GM12872 (cell line): ENCODE measurements around the gene PIK3CD.
A peak's percentile ranks its signal among the peaks of the same experiment; 100 is the strongest.

Source experiments
- TF ChIP-seq, protein P1 (sequence below): IDR thresholded peaks from 3 replicates; pipeline ENCODE4 v1.5.1; 2011; ENCODE audit warnings: low read depth, mild to moderate bottlenecking, low read length, moderate library complexity; ENCODE audit not compliant: insufficient read depth

PIK3CD gene

DNA sequence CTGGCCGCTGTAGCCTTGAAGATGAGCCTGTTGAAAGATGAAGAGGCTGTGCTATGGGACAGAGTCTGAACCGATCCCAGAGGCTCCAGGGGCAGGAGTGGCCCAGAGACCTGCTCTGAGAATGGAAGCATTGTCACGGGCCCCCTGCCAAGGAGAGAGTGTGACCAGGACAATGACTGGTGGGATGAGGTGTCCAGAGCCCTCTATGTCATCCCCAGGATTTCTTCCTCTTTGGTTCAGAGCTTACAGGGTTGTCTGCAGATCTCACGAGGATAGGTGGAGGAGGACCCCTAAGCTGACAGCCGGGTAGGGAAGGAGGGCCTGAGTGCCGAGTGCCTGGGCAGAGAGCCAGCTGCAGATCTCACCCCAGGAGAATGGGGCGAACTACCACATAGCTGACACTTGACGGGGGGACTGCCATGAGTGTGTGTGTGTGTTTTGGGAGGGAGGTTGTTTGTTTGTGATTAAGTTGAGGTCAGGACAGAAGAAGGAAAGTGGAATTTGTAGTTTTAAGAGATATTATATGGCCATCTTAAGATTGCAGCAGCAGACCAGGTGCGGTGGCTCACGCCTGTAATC is 25.4 kb downstream of the PIK3CD start:
- TF ChIP-seq, protein P1, sequence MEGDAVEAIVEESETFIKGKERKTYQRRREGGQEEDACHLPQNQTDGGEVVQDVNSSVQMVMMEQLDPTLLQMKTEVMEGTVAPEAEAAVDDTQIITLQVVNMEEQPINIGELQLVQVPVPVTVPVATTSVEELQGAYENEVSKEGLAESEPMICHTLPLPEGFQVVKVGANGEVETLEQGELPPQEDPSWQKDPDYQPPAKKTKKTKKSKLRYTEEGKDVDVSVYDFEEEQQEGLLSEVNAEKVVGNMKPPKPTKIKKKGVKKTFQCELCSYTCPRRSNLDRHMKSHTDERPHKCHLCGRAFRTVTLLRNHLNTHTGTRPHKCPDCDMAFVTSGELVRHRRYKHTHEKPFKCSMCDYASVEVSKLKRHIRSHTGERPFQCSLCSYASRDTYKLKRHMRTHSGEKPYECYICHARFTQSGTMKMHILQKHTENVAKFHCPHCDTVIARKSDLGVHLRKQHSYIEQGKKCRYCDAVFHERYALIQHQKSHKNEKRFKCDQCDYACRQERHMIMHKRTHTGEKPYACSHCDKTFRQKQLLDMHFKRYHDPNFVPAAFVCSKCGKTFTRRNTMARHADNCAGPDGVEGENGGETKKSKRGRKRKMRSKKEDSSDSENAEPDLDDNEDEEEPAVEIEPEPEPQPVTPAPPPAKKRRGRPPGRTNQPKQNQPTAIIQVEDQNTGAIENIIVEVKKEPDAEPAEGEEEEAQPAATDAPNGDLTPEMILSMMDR, result no peak

DNA sequence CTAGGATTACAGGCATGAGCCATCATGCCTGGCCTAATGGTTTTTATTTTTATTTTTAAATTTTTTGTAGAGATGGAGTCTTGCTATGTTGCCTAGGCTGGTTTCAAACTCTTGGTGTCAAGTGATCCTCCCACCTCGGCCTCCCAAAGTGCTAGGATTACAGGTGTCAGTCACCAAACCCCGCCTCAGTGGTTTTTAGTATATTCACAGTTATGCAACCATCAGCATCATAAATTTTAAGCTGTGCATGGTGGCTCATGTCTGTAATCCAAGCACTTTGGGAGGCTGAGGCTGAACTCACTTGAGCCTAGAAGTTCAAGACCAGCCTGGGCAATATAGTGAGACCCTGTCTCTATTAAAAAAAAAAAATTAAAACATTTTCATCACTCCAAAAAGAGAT is 28.6 kb downstream of the PIK3CD start:
- TF ChIP-seq, protein P1, result no peak

GRCh38 chr1:9680828-9681227 is 29.3 kb downstream of the PIK3CD start:
- TF ChIP-seq, protein P1, result no peak

DNA sequence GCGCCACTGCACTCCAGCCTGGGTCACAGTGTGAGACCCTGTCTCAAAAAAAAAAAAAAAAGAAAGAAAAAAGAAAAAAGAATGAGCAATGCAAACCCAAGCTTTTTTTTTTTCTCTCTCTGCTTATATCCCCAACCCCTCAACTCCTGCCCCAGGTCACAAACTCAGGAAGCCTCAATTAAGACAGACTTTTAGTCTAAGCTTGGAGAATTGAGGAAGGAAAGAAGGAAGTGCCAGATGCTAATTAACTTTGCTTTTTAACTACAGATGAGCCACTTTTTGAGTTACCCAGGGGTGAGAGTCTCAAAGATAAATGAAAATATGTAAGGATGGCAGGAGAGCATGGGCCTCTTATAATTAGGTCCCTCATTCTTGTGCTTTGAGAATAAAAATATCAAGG is 33.3 kb downstream of the PIK3CD start:
- TF ChIP-seq, protein P1, result no peak

DNA sequence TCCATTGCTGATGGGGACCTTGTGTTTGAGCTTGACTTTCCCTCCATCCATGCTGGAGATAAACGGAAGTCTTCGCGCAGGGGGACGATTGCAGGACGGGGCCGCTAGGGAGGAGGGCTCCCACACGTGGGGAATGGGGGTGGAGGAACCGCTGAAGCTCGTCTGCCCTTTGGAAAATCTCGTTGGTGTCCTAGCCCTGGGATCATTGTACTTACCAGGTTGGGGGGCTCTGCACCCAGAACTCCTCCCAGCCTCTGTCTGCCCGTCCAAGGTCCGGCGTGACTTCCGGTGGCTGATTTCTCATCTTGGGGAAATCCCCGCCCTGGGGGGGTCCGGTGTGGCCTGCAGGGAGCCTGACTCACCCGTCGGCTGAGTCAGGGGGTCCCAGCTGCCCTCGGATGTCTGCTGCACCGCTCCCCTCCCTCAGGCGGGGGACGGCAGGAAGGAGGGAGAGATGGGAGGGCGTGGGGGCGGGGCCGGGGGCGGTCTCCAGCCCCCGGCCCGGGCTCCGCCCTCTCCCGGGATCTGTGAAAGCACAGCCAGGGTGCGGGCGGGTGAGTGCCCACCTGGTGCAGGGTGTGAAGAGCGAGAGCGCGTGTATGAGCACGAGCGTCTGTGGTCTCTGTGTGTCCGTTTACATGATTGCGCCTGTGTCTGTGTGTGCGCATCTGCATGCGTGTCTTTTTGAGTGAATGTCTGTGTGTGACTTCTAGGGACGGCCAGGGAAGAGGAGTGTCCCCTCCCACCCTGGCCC is 35.8 kb downstream of the PIK3CD start:
- TF ChIP-seq, protein P1, result peak; percentile 29; the same call in 2 of the 3 replicates

DNA sequence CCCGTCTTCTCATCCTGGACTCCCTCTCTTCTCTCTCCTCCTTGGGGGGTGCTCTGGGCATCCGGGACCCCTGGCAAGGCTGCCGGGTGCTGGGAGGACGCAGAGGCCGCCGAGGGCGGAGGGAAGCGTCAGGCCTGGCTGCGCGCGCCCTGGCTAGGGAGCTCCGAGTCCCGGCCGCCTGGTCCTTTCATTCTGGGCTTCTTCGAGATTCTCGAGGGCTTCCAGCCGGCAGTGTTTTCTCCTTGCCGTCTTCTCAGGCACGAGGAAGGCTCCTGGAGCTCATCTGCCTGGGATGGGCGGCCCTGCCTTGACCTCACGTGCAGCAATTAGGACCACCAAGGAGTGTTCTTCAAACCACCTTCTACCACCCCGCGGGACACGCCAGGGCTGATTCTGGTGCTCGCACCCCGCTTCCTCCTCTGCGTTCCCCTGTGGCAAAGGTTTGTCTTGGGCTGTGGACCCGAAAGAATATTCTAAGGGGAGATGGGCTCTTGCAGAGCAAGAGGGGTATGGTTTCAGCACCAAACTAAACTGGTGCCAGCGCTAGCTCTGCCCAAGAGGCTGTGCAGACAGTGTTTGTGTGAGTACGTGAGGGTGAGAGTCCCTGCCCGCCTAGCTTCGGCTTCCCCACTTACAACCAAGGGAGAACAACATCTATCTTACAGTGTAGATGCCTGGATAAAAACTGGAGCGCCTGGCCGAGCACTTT is 36.5 kb downstream of the PIK3CD start:
- TF ChIP-seq, protein P1, result no peak

DNA sequence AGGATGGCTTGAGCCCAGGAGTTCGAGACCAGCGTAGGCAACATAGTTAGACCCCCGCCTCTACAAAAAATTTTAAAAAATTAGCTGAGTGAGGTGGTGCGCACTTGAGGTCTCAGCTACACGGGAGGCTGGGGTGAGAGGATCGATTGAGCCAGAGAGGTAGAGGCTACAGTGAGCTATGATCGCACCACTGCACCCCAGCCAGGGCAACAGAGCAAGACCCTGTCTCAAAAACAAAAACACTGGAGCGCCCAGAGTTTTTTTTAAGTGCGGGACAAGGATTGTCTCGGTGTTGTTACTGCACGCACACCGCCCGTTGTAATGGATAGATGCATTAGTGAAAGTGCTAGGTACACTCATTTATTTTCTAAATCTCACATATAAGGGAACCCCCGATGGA is 37.1 kb downstream of the PIK3CD start:
- TF ChIP-seq, protein P1, result no peak
